Fibroblast of skin of abdomen (primary cell): ENCODE measurements around the gene CCDC33.
A peak's percentile ranks its signal among the peaks of the same experiment; 100 is the strongest.

Source experiments
- DNase-seq: peaks from one replicate; pipeline ENCODE4 v3.0.0-alpha.2; 2013

Gene CCDC33

DNA sequence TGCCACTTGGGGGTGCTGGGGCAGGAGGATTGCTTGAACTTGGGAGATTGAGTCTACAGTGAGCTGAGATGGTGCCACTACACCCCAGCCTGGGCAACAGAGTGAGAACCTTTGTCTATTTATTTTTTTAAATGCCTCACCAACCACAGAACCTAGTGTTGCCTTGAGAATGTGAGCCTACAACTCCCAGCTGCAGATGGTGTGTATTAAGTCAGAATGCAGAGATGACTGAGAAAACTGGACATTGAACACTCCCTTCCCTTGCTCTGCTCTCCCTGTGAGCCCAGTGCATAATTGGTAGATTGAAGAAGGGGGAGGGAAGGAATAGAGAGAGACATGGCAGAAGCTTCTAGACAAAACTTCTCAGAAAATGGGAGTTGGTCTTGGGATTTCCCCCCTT is 53.5 kb downstream of the CCDC33 start:
- no peak for DNase-seq

DNA sequence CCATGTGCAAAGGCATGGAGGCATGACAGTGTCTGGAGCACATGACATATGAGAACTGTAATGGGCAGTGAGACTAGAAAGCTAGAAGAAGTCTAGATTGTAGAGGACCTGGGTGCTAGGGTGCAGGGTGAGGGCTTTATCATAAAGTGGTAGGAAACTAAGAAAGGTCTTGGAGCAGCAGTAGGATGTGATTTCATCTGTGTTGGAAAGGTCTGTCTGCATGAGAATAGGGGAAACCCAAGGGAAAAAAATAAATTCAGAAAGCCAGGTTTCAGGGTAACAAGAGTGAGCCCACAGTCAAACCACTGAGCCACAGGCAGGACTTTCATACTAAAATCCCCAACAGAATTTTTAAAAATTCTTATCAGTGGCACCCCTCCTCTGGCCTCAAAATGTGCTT is 54.5 kb downstream of the CCDC33 start:
- DNase-seq, result no peak

DNA sequence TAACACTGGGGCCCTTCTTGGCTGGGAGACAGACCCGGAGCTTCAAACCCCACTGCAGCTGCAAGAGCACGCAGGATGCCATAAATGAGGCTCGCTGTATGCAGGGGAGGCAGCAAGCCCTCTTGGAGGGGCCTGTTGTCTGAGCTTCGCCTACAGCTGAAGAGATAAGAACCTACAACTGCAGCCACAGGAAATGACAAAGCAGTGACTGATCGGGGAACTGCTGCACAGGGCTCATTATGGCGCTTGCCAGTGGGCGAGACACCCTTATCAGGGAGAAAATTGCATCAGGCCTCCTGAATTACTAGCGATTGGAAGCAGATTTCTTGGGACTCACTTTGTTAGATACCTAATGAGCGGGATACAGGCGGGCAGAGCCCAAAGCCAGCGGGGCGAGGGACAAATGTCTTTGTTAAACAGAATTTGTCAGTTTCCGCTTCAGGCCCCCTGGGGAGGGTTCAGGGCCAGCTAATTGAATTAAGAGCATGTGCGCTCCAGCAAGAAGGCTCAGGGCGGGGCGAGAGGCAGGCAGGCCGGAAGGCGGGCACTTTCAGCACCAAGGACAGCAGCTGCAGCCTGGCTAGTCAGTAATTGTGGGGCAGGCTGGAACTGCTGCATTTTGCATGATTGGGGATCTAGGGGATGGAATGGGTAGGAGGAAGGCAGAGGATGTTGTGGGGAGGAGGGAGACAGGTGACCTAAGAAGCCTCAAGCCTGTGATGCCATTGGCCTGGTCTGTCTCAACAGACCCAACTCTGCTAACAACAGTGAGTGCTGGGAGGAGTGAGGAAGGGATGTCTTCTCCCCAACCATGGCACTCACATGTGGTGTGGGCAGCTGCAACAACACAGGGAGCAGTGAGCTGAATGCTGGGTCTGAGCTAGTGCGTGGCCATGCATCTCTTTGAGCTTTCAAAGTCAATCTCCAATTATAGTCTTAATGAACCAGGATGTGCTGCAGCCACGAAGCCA is 55.3 kb downstream of the CCDC33 start:
- DNase-seq, result peak; percentile 67

GRCh38 chr15:74293021-74293810 is 57.1 kb downstream of the CCDC33 start:
- no peak for DNase-seq

DNA sequence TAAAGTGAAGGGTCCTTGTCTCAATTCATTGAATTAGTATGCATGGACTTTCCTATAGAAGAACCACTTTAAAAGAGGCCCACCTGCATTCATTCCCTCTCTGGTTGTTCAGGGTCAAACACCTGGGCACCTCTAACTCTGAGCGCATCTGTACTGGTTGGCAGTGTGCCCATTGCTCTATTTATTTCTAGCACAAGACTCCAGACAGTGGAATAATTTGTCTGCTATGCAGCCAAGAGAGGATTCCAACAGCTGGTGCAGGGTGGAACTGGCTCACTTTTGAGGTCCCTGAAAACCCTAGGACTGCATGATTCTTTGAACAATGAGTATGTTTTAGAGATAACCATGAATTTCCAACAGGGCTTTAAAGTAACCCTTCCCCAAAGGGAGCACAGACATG is 57.9 kb downstream of the CCDC33 start:
- DNase-seq, result no peak

GRCh38 chr15:74295800-74296199 is 59.7 kb downstream of the CCDC33 start:
- DNase-seq, result no peak

DNA sequence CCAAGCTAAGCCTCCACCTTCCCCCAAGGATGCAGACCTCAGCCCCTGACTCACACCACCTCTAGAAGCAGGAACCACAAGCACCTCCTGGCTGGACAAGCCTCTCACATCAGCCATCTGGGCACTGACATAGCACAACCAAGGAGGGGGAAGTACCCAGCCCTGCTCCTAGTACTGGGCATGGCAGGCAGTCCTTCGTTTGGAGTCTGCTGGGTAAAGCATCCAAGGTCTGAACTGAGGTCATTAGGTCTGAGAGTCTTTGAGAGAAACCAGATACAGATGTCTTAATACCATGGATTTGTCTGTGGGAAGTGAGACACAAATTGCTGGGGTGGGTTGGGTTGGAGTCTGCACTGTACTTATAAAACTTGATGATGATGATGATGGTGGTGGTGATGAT is 61.8 kb downstream of the CCDC33 start:
- DNase-seq, result no peak

- no peak for DNase-seq
These were observed 64.1 kb downstream of the CCDC33 start for GRCh38 chr15:74300057-74300795.

DNA sequence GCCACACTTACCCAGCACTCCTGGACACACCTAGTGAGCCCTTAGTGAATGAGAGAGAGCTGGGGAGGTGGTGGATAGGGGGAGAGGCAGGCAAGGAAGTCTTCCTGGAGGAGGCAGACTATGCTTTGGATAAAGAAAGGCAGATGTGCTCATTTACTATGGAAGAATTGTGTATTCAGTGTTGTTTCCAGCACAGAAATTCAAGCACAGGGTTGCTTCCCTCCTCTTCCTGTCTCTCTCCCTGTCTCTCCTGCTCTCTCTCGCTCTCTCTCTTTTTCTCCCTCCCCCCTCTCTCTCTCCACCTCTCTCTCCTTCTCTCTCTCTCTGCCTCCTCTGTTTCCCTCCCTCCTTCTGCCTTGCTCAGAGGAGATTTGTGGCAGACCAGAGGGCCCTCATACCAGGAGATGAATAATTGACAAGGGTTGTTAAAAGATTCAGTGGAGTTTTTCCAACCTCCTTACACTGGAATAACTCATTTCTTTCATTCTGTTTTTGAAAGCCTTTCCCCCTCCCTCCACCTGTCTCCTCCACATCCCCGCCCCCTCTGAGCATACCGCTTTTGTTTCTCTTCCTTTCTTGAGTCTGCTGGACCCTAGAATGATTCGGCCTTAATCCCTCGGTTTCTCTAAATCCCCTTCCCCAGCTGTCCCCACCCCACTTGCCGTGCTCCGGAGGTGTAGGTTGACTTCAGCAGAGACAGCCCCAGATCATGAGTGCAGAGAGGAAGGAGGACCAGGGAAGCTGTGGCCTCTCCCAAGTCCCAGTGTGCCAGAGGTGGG is 65.6 kb downstream of the CCDC33 start:
- DNase-seq, result no peak

DNA sequence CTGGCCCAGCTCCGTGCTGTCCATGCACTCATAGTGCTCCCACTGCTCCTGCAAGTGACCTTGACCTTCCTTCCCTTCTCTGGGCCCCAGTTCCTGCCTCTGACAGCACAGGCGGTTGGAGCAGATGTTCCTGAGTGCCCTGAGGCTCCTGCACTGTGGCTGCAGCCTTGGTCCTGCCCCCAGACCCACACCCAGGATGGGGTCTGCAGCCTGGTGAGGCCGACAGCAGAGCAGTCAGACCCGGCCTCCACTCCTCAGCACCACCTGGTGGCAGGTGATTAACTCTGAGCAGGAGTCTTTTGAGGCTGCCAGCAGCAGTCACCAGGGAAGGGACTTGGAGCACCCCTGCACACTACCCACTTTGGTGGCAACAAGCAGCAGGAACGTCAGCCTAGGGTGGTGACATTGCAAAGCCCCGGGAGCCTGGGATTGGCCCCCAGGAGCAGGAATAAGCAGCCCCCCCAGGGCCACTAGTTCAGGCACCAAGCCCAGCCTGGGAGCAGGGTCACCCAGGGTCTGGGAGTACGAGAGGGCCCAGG is 66.8 kb downstream of the CCDC33 start:
- no peak for DNase-seq

DNA sequence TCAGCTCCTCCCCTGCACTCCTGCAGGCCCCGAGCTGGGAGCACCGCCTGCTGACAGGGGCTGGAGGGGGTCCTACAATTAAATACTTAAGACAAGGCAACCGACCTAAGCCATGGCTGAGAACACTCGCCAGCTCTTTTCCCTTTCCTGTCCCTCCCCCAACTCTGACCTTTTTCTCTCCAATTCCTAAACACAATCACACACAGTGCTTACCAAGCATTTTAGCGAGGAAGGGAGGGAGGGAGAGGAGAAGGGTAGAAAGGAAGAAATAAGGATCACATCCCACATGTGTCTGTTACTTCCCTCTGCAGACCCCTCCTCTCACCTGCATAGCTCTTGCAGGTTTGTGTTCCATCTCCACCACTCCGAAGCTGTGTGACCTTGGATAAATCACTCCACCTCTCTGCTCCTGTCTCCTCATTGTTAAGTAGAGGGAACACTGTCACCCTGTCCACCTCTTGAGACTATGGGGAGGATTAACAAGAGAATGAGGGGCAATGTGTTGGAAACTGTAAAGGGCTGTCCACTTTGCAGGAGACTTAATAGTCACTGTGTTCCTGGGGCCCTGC is 67.7 kb downstream of the CCDC33 start:
- DNase-seq, result no peak

- no peak for DNase-seq
These were observed 68.3 kb downstream of the CCDC33 start for GRCh38 chr15:74304431-74304830.

- DNase-seq, result no peak
These were observed 69.6 kb downstream of the CCDC33 start for GRCh38 chr15:74305687-74306086.

DNA sequence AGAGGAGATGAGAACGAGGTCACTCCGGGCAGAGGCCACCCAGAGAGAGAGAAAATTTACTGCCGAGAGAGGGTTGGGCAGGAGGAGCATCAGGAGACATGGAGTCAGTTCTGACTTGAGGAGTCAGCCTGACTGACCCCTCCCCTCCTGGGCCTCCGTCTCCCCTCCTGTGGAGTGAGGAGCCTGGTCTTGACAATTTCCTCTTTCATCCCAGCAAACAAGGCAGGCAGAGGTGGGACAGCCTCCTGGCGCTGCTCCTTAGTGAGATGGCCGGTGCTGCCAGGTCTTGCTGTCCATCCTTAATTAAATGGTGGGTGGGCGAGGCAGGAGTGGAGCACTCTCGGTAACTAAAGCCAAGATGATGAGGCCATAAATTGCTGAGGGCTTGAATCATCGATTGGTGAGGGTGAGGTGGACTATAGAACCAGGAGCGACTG is 70.7 kb downstream of the CCDC33 start:
- DNase-seq, result no peak

GRCh38 chr15:74307827-74308811 is 72.0 kb downstream of the CCDC33 start:
- DNase-seq, result peak; percentile 60

GRCh38 chr15:74311734-74312444 is 75.8 kb downstream of the CCDC33 start:
- no peak for DNase-seq

- DNase-seq, result no peak
These were observed 76.4 kb downstream of the CCDC33 start for GRCh38 chr15:74312445-74313007.

DNA sequence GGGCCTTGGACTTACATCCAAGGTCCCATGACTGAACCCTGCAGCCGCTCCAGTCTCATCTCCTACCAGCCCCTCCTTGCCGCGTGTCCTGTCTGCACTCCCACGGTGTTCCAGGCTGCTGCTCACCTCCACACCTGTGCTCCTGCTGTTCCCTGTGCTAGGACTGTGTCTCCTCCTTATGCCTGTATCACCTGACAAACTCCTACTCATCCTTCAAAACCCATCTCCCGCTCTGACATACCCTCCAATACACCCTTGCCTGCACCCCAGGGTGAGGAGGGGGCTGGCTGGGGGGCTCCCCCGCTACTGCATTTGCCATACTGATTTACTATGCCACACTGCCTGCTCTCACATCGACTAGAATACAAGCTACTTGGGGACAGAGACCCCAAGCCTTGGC is 77.8 kb downstream of the CCDC33 start:
- DNase-seq, result no peak

GRCh38 chr15:74314795-74315438 is 78.8 kb downstream of the CCDC33 start:
- DNase-seq, result no peak
